ENCODE measurements around the gene MARK1.
A peak's percentile ranks its signal among the peaks of the same experiment; 100 is the strongest.
"Not testable (repeated sequence)": the region's sequence is repeated elsewhere in the genome, so short reads cannot be mapped to it uniquely, and the experiment has no call there.

MARK1 gene

DNA sequence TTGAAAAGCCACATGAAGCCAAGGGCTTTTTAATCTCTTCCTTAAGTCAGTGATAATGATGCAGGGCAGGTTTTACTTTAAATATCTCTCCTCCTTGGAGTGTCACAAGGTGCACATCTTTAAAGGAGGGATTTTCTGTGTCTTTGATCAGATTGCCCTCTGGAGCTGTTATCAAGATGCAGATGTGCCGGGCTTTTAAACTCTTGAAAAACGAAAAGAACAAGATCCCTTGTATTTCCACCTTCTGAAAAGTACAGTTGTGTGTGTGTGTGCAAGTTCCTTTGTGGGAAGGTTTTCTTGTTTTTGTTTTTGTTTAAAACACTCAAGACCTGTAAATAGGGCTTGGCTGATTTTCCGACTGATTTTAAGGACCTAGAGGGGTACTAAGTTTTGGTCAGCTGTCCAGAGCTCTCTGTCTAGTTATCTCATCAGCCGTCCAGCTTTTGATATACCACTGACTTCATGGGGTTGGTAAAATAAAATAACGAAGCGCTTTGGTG is 1.6 kb downstream of the MARK1 start:
- no peak for DNase-seq

DNA sequence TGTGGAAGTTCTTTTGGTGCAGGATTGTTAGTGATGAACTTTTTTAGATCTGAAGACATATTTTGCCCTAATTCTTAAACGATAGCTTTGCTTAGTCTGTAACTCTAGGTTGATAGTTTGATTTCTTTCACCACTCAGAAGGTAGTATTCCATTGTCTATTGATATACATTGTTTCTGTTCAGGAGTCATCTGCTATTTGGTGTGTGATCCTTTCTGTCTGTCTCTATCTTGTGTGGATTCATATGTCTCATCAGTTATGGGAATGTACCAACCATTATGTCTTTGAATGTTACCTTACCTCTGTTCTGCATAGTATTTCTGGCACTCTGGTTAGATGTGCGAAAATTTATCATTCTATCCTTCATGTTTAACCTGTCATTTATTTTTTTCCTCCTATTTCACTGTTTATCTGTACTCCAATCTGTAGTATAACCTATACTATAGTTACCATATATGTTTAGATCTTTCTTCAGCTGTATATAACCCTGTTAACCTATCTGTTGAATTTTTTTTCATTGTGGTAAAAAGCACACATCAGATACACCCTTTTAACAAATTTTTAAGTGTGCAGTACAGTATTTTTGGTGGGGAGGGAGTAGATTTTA is 5.7 kb downstream of the MARK1 start:
- DNase-seq = no peak

DNA sequence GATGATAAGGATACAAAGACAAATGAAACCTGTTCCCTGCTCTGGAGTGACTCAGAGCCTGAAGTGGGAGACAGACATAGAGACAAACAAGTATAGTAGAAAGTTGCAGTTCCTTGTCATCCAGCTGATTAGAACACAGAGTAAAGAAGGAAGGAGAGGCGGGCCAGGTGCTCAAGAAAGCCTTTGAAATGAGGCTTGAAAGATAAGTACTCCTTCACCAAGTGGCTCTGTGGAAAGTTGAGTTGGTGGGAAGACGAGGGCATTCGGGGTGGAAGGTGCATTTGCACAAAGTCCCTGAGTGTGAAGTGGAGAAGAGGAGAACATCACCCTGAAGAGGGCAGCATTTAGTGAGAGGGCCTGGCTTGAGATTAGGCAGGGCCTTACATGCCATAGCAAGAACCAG is 17.0 kb downstream of the MARK1 start:
- DNase-seq = no peak

DNA sequence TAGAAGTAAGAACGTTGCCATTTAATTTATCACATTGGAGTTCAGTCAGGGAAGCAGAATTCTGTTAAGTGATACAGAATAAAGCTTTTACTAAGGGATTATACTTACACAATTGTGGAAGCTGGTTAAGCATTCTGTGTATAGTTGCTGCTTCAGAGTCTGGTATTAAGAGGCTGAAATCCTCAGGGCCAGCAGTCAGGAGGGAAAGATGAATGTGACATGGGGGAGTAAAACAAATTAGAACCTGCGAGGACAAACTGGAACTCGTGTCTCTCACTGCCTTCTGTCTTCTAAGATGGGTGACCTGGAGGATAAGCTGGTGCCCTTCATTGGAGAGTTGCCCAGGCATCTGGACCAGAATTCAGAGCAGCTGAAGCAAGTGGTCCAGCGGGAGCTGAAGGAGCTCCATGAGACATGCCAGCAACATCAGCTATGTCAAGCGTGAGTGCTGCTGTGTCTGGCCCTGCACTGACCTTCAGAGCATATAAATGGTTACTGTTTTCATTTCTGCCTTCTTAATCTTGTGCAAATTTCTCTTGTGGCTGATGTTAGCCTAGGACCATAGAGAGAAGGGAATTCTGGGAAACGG is 23.0 kb downstream of the MARK1 start:
- no peak for DNase-seq

DNA sequence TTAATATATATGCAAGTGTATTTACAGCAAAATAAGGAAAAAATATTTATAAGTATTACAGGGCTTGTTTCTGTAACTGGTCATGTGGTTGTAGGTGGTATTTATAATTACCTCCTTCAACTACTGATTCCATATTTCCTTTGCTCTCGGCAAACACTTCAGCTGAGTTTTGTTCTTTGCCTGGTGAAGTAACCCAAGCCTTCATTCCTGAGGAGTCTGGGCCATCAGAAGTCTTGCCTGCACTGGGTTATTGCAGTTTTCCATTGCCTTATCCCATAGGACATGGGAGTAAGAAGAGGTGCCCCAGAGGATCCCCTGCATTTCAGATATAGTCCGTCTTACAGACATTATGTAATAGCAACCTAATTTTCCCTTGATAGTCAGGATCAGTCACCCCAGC is 23.8 kb downstream of the MARK1 start:
- DNase-seq = no peak

DNA sequence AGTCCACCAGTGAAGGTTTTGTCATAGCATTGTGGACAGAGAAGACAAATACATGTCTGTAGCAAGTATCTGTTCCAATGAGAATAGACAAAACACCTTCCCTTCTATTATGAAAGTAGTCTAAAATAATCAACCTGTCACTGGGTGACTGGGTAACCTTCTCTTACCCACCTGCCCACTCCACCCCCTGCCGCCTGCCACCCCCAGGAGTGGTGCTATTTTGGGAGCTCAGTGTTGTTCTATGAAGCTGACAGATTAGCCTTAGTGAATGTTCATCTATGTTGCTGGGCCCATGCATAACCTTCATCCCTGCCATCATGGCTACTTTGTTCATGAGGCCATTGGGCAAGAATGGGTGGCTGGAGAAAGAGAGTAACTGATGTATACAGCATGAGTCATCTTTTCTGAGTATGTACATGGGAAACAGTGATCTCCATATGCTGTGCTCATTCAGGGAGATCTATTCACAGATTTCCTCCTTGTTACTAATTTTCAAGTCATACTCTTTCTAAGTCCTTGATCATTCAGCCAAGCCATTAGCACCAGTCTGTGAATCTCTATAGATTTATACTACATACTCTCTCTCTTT is 24.8 kb downstream of the MARK1 start:
- DNase-seq = no peak

DNA sequence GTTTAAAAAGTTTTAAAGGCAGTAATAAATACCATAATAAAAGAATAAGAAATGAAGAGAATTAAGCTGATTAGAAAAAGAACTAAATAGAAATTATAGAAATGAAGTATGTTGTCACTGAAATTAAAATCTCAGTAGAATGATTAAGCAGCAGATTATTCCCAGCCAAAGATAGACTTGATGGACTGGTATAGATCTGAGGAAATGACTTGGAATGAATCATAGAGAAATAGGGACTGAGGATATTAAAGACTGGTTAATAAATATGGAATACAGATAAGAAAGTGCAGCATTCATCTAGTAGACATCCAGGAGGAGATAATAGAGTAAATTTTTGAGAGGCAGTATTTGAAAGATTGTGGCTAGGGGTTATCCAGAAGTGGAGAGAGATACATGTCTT is 28.7 kb downstream of the MARK1 start:
- no peak for DNase-seq

DNA sequence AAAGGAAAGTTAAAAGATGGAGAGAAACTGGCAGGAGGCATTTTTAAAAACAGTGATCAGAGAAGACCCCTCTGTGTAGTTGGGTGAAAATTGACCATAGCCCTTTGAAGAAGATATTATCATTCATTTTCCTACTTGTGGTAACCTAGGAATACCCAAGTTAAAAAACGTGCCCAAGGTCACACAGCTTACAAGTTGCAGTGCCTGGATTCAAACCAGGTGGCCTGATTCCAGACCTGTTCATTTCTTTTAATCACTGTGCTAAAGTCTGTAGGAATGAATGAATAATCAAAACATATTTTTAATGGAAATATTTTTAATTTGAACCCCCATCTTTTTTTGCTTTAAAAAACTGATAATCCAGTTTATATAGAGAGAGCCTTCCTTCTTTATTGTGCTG is 35.6 kb downstream of the MARK1 start:
- DNase-seq = no peak

DNA sequence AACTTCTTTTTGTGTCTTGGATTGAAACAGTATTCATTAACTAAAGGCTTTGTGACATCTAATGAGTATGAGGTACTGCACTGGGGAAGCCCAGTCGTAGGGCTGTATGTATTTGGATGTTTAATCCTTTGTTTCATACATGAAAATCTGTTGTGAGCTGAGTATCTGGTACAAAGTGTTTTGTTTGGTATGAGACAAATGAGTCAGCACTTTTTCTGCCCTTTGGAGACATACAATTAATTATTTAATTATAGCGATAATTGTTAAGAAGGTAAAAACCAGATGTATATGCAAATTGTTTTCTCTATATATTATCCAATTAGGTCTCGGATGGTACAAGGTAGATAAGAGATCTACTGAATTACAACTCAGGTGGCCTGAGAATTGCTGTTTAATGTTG is 36.3 kb downstream of the MARK1 start:
- DNase-seq = no peak

DNA sequence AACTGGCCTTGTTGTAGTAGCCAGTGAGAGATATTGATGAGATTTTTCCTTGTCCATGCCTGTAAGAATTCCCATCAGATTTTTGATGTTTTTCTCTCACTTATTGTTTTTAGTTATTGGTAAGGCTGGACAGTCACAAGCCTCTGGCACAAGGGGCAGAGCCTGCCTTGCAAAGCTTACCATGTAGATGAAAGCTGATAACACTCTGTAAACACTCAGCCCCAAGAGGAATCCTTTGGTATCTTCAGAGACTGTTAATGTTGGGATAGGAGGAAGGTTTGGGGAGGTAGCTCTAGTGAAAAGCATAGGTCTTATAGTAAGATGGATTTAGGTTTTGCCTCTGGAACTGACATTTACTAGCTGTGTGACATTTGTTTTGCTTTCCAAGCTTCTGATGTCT is 37.7 kb downstream of the MARK1 start:
- peak; percentile 39 for DNase-seq

DNA sequence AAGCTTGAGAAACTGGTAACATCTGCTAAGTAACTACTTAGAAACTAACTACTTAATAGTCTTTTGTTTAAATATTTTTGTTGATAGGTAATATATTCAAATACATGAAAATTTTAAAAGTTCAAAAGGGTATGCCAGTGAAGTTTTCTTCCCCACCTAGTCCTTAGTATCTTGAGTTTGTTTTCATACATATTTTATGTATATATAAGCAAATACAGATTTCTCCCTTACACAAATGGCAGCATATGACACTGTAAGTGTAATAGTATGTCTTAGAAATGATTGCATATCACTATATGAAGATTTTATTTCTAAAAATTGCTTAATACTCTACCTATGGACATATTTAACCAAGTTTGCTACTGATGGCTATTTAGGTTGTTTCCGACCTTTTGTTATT is 38.9 kb downstream of the MARK1 start:
- no peak for DNase-seq

DNA sequence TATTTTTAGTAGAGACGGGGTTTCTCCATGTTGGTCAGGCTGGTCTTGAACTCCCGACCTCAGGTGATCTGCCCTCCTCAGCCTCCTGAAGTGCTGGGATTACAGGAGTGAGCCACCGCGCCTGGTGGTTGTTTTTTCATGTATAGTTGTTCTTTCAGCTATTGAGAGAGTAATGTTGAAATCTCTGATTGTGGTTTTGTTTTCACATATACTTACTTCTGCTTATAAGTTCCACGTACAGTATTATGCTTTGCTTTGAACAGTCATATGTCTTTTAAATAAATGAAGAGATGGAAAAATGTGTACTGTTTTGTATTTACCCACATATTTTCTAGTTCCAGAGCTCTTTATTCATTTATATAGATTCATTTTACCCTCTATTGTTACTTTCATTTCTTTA is 44.5 kb downstream of the MARK1 start:
- DNase-seq = no peak

DNA sequence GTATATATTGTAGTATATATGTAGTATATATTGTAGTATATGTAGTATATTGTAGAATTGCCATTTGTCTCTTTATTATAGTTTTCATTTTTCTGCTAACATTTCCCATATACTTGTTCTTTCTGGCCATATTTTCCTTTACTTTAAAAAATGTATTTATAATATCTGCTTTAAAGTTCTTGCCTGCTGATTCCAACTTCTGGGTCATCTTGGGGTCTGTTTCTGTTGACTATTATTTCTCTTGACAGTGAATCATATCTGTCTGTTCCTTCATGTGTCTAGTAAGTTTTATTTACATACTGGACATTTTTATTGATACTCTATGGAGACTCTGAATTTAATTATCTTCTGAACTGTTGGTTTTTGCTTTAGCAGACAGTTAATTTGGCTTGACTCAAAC is 45.9 kb downstream of the MARK1 start:
- DNase-seq = no peak

DNA sequence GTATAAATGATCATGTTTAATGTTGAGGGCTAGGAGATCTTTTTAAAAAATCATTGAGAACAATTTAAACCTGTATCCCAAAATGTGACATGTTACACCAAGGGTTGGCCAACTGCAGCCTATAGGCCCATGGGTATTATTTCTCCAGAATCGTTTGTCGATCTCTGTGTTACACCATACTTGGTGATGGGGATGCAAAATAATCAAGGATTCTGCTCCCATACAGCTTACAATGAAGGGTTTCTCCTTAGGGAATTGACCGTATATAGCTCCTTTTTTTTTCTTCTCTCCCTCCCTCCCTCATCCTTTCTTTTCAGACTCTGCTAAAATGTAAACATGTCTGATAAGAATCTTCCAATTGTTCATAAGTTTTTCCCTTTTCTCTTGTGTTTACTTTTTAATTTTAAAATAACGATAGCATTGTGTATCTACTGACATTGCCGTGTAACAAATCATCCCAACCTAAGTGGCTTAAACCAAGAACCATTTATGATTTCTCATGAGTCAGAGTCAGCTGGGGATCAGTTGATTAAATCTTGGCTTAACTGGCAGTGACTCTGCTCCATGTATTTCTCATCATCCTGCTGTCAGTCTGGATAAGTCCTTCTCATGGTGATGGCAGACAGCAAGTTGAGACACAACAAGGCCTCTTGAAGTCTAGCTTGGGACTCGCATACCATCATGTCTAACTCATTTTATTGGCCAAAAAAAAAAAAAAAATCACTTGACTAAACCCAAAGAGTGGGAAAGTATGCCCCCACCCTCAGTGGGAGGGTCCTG is 48.0 kb downstream of the MARK1 start:
- DNase-seq = no peak

DNA sequence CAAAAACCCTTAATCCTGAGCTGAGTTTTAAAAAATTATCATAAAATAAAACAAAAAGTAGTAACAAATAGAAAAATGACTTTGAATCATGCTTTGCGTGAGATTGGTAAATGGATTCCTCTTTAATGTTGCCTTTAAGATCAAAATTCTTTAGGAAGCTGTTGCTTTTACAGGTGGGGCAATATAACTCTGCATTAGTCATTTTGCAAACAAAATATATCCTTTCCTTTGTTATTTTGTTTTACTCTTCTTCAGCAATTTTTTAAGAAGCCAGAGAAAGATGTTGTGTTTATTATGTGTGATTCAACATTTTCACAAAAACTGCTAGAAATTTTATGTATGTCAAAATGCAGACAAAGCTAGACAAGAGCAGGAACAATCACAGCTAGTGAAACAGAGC is 50.0 kb downstream of the MARK1 start:
- DNase-seq = no peak

DNA sequence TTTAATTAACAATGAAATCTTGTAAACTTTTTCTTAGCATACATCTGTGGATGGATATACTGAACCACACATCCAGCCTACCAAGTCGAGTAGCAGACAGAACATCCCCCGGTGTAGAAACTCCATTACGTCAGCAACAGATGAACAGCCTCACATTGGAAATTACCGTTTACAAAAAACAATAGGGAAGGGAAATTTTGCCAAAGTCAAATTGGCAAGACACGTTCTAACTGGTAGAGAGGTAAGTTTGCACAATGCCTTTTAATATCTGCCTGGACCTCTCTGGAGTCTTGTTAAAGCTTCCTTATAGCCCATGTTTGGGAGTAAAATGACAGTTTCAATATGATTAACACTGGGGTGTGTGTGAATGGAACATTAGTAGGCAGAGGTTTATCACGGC is 51.4 kb downstream of the MARK1 start:
- DNase-seq = no peak

DNA sequence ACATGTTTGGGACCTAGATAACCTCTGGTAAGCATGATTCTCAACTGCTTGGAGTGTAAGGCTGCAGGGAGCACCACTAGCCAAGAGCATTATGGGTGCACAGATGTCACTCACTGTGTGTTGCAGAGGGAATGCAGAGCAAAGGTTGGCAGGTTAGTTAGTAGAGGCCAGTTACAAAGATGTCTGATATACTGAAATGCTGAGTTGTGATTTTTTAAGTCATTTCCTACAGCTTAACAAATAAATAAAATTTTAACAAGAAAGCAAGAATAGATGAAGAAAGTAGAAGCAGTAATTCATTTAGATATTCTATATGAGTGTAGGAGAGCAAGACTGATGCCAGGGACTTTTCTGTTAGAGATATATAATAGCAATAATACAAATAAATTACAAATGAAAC is 64.8 kb downstream of the MARK1 start:
- DNase-seq = no peak

DNA sequence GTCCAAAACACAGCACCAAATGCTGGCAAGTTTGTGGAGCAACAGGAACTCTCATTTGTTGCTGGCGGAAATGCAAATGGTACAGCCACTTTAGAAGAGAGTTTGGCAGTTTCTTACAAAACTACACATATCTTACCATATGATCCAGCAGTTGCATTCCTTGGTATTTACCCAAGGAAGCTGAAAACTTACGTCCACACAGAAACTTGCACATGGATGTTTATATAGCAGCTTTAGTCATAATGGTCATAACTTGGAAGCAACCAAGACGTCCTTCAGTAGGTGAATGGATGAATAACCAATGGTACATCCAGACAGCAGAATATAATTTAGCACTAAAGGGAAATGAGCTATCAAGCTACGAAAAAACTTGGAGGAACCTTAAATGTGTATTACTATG is 66.4 kb downstream of the MARK1 start:
- no peak for DNase-seq

DNA sequence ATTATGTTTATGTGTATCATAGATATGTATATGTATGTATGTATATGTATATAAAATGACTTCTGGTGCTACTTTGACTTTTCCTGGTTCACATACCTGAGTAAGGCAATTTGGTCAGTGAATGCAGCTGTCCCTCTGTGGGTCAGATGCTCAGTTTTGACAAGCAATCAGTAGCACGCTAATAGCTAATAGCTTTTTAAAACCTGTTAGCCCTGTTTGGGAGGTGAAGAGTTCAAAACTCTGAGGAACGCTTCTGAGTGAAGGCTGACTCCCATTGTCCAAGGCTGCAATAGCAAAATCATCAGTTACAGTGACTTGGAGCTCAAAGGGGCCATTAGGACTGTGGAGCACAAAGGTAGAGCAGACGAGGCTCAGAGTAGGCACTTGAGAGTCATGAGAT is 67.2 kb downstream of the MARK1 start:
- no peak for DNase-seq

DNA sequence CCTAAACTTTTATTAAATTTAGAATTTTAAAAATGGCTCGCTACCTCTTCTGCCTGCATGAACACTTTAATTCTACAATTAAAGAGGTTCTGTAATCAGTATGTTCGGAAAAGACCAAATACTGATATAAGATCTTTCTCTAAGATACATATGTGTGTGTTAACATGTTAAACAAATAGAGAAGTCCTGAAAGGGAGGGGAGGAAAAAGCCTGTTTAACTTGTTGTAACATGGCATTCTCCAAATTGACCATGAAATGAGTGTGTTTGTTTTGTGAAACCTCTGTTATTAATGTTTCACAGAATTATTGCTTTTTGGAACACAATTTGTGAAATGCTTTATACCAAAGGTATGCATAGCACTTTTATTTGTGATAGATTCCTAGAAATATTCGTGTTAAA is 77.0 kb downstream of the MARK1 start:
- DNase-seq = no peak

DNA sequence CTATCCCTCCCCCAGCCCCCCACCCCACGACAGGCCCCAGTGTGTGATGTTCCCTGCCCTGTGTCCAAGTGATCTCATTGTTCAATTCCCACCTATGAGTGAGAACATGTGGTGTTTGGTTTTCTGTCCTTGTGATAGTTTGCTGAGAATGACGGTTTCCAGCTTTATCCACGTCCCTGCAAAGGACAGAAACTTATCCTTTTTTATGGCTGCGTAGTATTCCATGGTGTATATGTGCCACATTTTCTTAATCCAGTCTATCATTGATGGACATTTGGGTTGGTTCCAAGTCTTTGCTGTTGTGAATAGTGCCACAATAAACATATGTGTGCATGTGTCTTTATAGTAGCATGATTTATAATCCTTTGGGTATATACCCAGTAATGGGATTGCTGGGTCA is 77.7 kb downstream of the MARK1 start:
- not testable (repeated sequence) for DNase-seq

DNA sequence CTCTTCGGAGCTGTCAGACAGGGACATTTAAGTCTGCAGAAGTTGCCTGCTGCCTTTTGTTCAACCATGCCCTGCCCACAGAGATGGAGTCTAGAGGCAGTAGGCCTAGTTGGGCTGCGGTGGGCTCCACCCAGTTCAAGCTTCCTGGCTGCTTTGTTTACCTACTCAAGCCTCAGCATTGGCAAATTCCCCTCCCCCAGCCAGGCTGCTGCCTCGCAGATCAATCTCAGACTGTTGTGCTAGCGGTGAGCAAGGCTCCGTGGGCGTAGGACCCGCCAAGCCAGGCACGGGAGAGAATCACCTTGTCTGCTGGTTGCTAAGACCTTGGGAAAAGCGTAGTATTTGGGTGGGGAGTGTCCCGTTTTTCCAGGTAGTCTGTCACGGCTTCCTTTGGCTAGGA is 83.2 kb downstream of the MARK1 start:
- not testable (repeated sequence) for DNase-seq

DNA sequence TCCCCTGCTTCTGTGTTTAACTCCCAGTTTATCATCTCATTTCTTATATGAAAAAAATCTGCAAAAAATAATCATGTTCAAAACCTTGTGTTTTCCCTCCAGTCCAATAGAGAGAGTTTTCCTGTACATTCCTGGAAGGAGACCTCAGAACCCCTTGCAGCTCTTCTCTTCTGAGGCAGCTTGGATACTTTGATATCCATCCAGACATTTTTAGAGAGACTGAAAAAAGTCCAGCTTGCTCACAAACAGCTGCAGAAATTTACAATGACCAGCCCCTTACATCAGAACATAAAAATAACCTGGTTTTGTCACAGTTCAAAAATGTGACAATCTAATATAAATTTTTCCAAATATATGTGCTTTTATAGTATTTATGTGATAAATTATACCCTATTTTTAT is 88.9 kb downstream of the MARK1 start:
- DNase-seq = no peak

DNA sequence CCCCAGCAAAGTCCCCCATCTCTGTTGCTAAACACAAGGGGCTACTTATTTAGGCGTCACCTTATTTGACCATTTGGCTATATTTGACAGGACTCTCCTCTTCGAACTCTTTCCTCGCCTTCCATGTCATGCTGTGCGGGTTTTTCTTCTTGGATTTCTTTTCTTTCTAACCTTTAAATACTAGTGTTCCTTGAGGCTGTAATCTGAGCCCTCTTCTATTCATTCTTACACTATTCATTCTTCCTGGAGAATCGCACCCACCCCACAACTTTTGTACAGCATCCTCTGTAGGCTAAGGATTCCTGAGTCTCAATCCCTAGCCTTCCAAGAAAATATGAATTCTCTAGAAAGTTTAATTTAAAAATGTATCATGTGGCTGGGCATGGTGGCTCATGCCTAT is 100.5 kb downstream of the MARK1 start:
- DNase-seq = no peak
